ENCODE data around the gene AASS.

The AASS gene

GRCh38 chr7:122033641-122034040 lies 110.4 kb downstream of the AASS start:
- no peak for TF ChIP-seq CTCF (IDR thresholded peaks at IDR 0.05; ENCODE audit: low read depth, low read length, missing control alignments)
- H3K4me3 ChIP-seq (ENCODE audit: low read depth, low read length), result no peak overlapping the region
- no peak for DNase-seq (ENCODE audit: low read depth)

GRCh38 chr7:122027058-122027457 lies 117.0 kb downstream of the AASS start:
- TF ChIP-seq CTCF (IDR thresholded peaks at IDR 0.05; ENCODE audit: low read depth, low read length, missing control alignments), result no peak
- no peak for DNase-seq (ENCODE audit: low read depth)
- H3K4me3 ChIP-seq (ENCODE audit: low read depth, low read length), result no peak overlapping the region
